BLaER1 treated with 17β-estradiol and CSF1 and Interleukin-3, amounts not matched to agents 10 nM and 100 nM (cell line): ENCODE measurements around the gene PGM2.
A peak's percentile ranks its signal among the peaks of the same experiment; 100 is the strongest.

Experiments used
- H3K27ac ChIP-seq, 11 experiments: shearing (Covaris generic); formaldehyde crosslinking; 2 replicates each; pipeline ENCODE4 v1.8.1; 2022
- H3K27me3 ChIP-seq, 11 experiments: shearing (Covaris generic); formaldehyde crosslinking; 2 replicates each; pipeline ENCODE4 v1.8.1; 2022
- H3K36me3 ChIP-seq, 11 experiments: shearing (Covaris generic); formaldehyde crosslinking; 2 replicates each; pipeline ENCODE4 v1.8.1; 2022
- H3K4me1 ChIP-seq, 10 experiments: shearing (Covaris generic); formaldehyde crosslinking; 2 replicates each; pipeline ENCODE4 v1.8.1; 2022
- H3K4me2 ChIP-seq, 11 experiments: shearing (Covaris generic); formaldehyde crosslinking; 2 replicates each; pipeline ENCODE4 v1.8.1; 2022
- H3K4me3 ChIP-seq, 10 experiments: shearing (Covaris generic); formaldehyde crosslinking; 2 replicates each; pipeline ENCODE4 v1.8.1; 2022
- H3K9ac ChIP-seq, 11 experiments: shearing (Covaris generic); formaldehyde crosslinking; 2 replicates each; pipeline ENCODE4 v1.8.1; 2022
- H3K9me3 ChIP-seq, 11 experiments: shearing (Covaris generic); formaldehyde crosslinking; replicated peaks in 1 of 11; 2 replicates each; pipeline ENCODE4 v1.8.1; 2022
- H4K20me1 ChIP-seq, 11 experiments: shearing (Covaris generic); formaldehyde crosslinking; 2 replicates each; pipeline ENCODE4 v1.8.1; 2022
- Cebpa-rat ChIP-seq, 11 experiments: shearing (Covaris generic); IDR thresholded peaks; 2 replicates each; pipeline ENCODE4 v1.8.1; 2022

Gene PGM2

GRCh38 chr4:37837446-37837845, 11.0 kb downstream of the PGM2 start:
- Histone ChIP-seq H3K27me3 (no peaks in the 10 kb centered on the region), H3K9ac (no peak overlapping the region), H3K9me3 (0 out of 22 replicates have a peak, but pooled peaks cover 0 to under 1% (median 0%) of the 10 kb centered on the region in 11 experiments), H4K20me1 (peaks cover 0 to 4% (median 0%) of the 10 kb centered on the region in 11 experiments; a peak in 1 of 22 replicates), H3K4me3 (no peak overlapping the region; a peak in 1 of 20 replicates), H3K27ac (peak overlapping the region in 7 of 11 experiments; percentile 2 to 52 (median 26); a peak in 6 of 22 replicates), H3K4me2 (peak overlapping the region; percentile 57 to 78 (median 71)), H3K4me1 (peaks cover 17 to 33% (median 19%) of the 10 kb centered on the region in 10 experiments), H3K36me3 (peaks cover 58 to 95% (median 84%) of the 10 kb centered on the region in 11 experiments)
- TF ChIP-seq Cebpa-rat (IDR thresholded peaks at IDR 0.05) = no peak

- Histone ChIP-seq H3K9ac (no peak overlapping the region), H3K4me3 (no peak overlapping the region), H3K36me3 (peaks cover 65 to 95% (median 85%) of the 10 kb centered on the region in 11 experiments), H4K20me1 (peaks cover 0 to 4% (median 0%) of the 10 kb centered on the region in 11 experiments; a peak in 2 of 22 replicates), H3K27me3 (no peaks in the 10 kb centered on the region), H3K27ac (no peak overlapping the region), H3K9me3 (0 out of 22 replicates have a peak, but pooled peaks cover 0 to 6% (median 0%) of the 10 kb centered on the region in 11 experiments), H3K4me1 (peaks cover 17 to 33% (median 19%) of the 10 kb centered on the region in 10 experiments), H3K4me2 (no peak overlapping the region)
- no peak for TF ChIP-seq Cebpa-rat (IDR thresholded peaks at IDR 0.05)
Measured at GRCh38 chr4:37839426-37839825, 12.9 kb downstream of the PGM2 start.

- H3K4me2 ChIP-seq = no peak overlapping the region
- H3K36me3 ChIP-seq = peaks cover 80 to 98% (median 93%) of the 10 kb centered on the region in 11 experiments
- 0 out of 22 replicates have a peak, but pooled peaks cover 0 to 6% (median 0%) of the 10 kb centered on the region in 11 experiments for H3K9me3 ChIP-seq
- no peak overlapping the region for H3K9ac ChIP-seq
- no peak overlapping the region for H3K4me3 ChIP-seq
- H4K20me1 ChIP-seq = no peaks in the 10 kb centered on the region; a peak in 1 of 22 replicates
- H3K27ac ChIP-seq = no peak overlapping the region
- TF ChIP-seq Cebpa-rat (IDR thresholded peaks at IDR 0.05) = no peak
- H3K4me1 ChIP-seq = peaks cover 0 to 14% (median 0%) of the 10 kb centered on the region in 10 experiments; a peak in 6 of 20 replicates
- no peaks in the 10 kb centered on the region for H3K27me3 ChIP-seq
Measured at GRCh38 chr4:37844204-37844603, 17.7 kb downstream of the PGM2 start.

GRCh38 chr4:37845201-37845600, 18.7 kb downstream of the PGM2 start:
- H3K27ac ChIP-seq = no peak overlapping the region
- H3K4me3 ChIP-seq = no peak overlapping the region
- H3K4me1 ChIP-seq = peaks cover 0 to 13% (median 0%) of the 10 kb centered on the region in 10 experiments; a peak in 4 of 20 replicates
- H3K27me3 ChIP-seq = no peaks in the 10 kb centered on the region
- no peak overlapping the region for H3K9ac ChIP-seq
- no peak overlapping the region for H3K4me2 ChIP-seq
- no peak for TF ChIP-seq Cebpa-rat (IDR thresholded peaks at IDR 0.05)
- peaks cover 82 to 98% (median 93%) of the 10 kb centered on the region in 11 experiments for H3K36me3 ChIP-seq
- 0 out of 22 replicates have a peak, but pooled peaks cover 0 to 6% (median 0%) of the 10 kb centered on the region in 11 experiments for H3K9me3 ChIP-seq
- no peaks in the 10 kb centered on the region; a peak in 1 of 22 replicates for H4K20me1 ChIP-seq

GRCh38 chr4:37847311-37847884, 20.9 kb downstream of the PGM2 start:
- Histone ChIP-seq H4K20me1 (no peaks in the 10 kb centered on the region; a peak in 1 of 22 replicates), H3K36me3 (peaks cover 68 to 100% (median 94%) of the 10 kb centered on the region in 11 experiments)

GRCh38 chr4:37852376-37852775, 25.9 kb downstream of the PGM2 start:
- Histone ChIP-seq H3K36me3 (peaks cover 33 to 96% (median 79%) of the 10 kb centered on the region in 11 experiments), H3K27ac (no peak overlapping the region), H3K27me3 (no peaks in the 10 kb centered on the region), H4K20me1 (no peaks in the 10 kb centered on the region), H3K9ac (no peak overlapping the region), H3K4me3 (no peak overlapping the region), H3K9me3 (no peaks in the 10 kb centered on the region), H3K4me2 (peak overlapping the region in 6 of 11 experiments; percentile 8 to 70 (median 44); a peak in 10 of 22 replicates), H3K4me1 (peaks cover 0 to 29% (median 13%) of the 10 kb centered on the region in 10 experiments; a peak in 12 of 20 replicates)
- no peak for TF ChIP-seq Cebpa-rat (IDR thresholded peaks at IDR 0.05)

More at GRCh38 chr4:37847311-37847884, 20.9 kb downstream of the PGM2 start:
- no peak overlapping the region for H3K9ac ChIP-seq
- no peak for TF ChIP-seq Cebpa-rat (IDR thresholded peaks at IDR 0.05)
- H3K27ac ChIP-seq = no peak overlapping the region
- H3K4me2 ChIP-seq = peak overlapping the region in 1 of 11 experiments; percentile 40; a peak in 3 of 22 replicates
- peaks cover 0 to 18% (median 4%) of the 10 kb centered on the region in 10 experiments; a peak in 12 of 20 replicates for H3K4me1 ChIP-seq
- no peak overlapping the region for H3K4me3 ChIP-seq
- H3K27me3 ChIP-seq = no peaks in the 10 kb centered on the region
- 0 out of 22 replicates have a peak, but pooled peaks cover 0 to 6% (median 0%) of the 10 kb centered on the region in 11 experiments for H3K9me3 ChIP-seq

- Histone ChIP-seq H3K9me3 (0 out of 22 replicates have a peak, but pooled peaks cover 0 to 4% (median 0%) of the 10 kb centered on the region in 11 experiments), H3K27me3 (no peaks in the 10 kb centered on the region), H3K4me1 (peaks cover 0 to 19% (median 9%) of the 10 kb centered on the region in 10 experiments; a peak in 16 of 20 replicates), H3K27ac (no peak overlapping the region), H3K9ac (no peak overlapping the region), H3K4me2 (no peak overlapping the region), H3K4me3 (no peak overlapping the region), H3K36me3 (peaks cover 33 to 94% (median 73%) of the 10 kb centered on the region in 11 experiments), H4K20me1 (no peaks in the 10 kb centered on the region)
- no peak for TF ChIP-seq Cebpa-rat (IDR thresholded peaks at IDR 0.05)
Measured at GRCh38 chr4:37858112-37858511, 31.6 kb downstream of the PGM2 start.

GRCh38 chr4:37858872-37859271, 32.4 kb downstream of the PGM2 start:
- TF ChIP-seq Cebpa-rat (IDR thresholded peaks at IDR 0.05) = no peak
- Histone ChIP-seq H4K20me1 (no peaks in the 10 kb centered on the region), H3K27me3 (no peaks in the 10 kb centered on the region), H3K9ac (no peak overlapping the region), H3K36me3 (peaks cover 31 to 93% (median 75%) of the 10 kb centered on the region in 11 experiments), H3K9me3 (peaks cover 0 to 8% (median 0%) of the 10 kb centered on the region in 11 experiments; a peak in 1 of 22 replicates), H3K4me1 (peaks cover 6 to 23% (median 15%) of the 10 kb centered on the region in 10 experiments), H3K4me3 (no peak overlapping the region), H3K4me2 (no peak overlapping the region), H3K27ac (no peak overlapping the region)

GRCh38 chr4:37860266-37860665, 33.8 kb downstream of the PGM2 start:
- Histone ChIP-seq H3K4me3 (no peak overlapping the region), H3K27me3 (no peaks in the 10 kb centered on the region), H3K9me3 (peaks cover 0 to 8% (median 0%) of the 10 kb centered on the region in 11 experiments; a peak in 1 of 22 replicates), H3K36me3 (peaks cover 30 to 83% (median 66%) of the 10 kb centered on the region in 11 experiments), H4K20me1 (peaks cover 0 to 4% (median 0%) of the 10 kb centered on the region in 11 experiments; a peak in 2 of 22 replicates), H3K27ac (no peak overlapping the region), H3K4me1 (peaks cover 20 to 33% (median 24%) of the 10 kb centered on the region in 10 experiments), H3K4me2 (no peak overlapping the region), H3K9ac (no peak overlapping the region)
- TF ChIP-seq Cebpa-rat (IDR thresholded peaks at IDR 0.05) = no peak
